Right lobe of liver (tissue), 4 donors: Measurements from ENCODE around the gene EPHX1.

Source experiments
- POLR2A ChIP-seq: fragments of 450-650 bp; IDR thresholded peaks from one replicate; pipeline ENCODE4 v1.6.1; 2017; ENCODE audit warnings: antibody characterized with exemption, mild to moderate bottlenecking
- TF ChIP-seq, protein P1 (sequence below), 4 donors: fragments of 200-600 bp in 3 of 4; fragments of 450-650 bp in 1 of 4; IDR thresholded peaks; one replicate each; pipeline versions ENCODE4 v1.5.1 to v1.8.0; 2016 to 2022; ENCODE audit warnings: antibody characterized with exemption in 4 of 4, mild to moderate bottlenecking in 2 of 4
- donor health status: DM: no; HTN: no; CAD: no.
- donor health status: DM: no; HTN: no; CAD: no.
- donor health status: DM: no; HTN: yes; CAD: no.

DNA sequence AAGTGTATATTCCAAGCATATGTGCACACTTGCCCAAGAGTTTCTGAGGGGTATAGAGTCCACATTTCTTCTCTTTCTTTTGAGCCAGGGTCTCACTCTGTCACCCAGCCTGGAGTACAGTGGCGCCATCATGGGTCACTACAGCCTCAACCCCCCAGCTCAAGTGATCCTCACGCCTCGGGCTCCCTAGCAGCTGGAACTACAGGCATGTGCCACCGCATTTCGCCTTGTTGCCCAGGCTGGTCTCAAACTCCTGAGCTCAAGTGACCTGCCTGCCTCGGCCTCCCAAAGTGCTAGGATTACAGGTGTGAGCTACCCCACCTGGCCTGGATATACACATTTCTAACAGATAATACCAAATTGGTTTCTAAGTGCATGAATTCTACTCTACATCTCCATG is 49.4 kb upstream of the EPHX1 start:
- TF ChIP-seq, protein P1, sequence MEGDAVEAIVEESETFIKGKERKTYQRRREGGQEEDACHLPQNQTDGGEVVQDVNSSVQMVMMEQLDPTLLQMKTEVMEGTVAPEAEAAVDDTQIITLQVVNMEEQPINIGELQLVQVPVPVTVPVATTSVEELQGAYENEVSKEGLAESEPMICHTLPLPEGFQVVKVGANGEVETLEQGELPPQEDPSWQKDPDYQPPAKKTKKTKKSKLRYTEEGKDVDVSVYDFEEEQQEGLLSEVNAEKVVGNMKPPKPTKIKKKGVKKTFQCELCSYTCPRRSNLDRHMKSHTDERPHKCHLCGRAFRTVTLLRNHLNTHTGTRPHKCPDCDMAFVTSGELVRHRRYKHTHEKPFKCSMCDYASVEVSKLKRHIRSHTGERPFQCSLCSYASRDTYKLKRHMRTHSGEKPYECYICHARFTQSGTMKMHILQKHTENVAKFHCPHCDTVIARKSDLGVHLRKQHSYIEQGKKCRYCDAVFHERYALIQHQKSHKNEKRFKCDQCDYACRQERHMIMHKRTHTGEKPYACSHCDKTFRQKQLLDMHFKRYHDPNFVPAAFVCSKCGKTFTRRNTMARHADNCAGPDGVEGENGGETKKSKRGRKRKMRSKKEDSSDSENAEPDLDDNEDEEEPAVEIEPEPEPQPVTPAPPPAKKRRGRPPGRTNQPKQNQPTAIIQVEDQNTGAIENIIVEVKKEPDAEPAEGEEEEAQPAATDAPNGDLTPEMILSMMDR (IDR thresholded peaks at IDR 0.05) = no peak
- no peak for TF ChIP-seq POLR2A
